Lung microvascular endothelial cell (primary cell): ENCODE results near the gene OR52M1. TPM values are rescaled to one million over a fixed set of nuclear protein-coding genes. Genes with fewer than 3 reads are reported as not detected.

Experiments used
- DNase-seq, 2 donors: peaks; one replicate each; pipeline versions ENCODE4 v3.0.0 to v3.0.0-alpha.2; 2010; ENCODE audit warnings: low read depth in 2 of 2
- total RNA-seq: library from RNA; depleted of rRNA; stranded (reverse); fragments of >200 nt; gene quantifications from 2 replicates; pipeline ENCODE4 v1.2.1, GENCODE V29; 2014

OR52M1 gene
- total RNA-seq, 1 donor from 2014 or later: not detected

DNA sequence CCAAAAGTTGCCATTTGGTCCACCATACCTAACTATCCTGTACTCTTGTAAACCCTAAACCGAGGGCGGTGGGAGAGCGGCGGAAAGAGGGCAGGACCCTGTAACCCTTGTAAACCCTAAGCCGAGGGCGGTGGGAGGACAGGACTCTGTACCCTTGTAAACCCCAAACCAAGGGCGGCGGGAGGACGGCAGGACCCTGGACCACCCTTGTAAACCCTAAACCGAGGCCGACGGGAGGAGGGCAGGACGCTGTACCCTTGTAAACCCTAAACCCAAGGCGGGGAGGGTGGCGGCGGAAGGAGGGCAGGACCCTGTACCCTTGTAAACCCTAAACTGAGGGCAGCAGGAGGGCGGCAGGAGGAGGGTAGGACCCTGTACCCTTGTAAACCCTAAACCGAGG lies 24.1 kb downstream of the OR52M1 start:
- no peak for DNase-seq

DNA sequence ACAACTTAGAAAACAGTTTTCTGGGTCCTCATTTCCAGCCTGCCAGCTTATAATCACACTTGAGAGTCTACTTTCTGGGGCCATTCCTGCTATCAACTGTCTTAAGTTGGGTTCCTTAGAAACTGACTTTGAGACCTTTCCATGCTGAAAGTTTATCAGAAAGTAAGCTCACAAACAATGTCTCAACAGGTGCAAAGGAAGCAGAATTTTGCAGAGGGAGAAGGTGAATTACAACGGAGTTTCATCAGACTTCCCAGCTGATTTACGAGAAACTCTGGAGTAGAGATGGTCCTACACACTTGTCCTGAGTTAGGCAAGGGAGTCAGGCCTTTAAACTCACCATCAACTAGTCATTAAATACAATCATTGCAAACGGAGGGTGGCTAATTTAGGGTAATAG lies 31.9 kb downstream of the OR52M1 start:
- no peak for DNase-seq

- DNase-seq: no peak
These were observed 32.8 kb downstream of the OR52M1 start for GRCh38 chr11:4577761-4578160.

GRCh38 chr11:4578624-4579023 lies 33.6 kb downstream of the OR52M1 start:
- no peak for DNase-seq

DNA sequence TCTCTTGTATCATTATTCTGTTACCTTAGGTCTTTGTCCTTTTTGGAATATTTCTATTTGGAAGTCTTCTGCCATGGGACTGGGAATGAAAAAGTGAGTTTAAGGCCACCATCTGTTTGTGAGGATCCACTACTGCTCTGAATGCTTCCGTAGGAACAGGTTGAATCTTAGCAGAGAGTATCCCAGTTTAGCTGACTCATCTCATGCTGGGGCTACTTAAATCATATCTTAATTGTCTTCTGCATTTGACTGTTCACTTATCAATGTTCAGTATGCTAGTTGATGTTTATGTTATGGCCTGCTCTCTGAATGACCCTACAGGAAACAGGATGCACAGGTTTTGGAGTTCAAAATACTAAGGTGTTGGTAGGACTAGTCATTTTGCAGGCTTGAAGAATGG lies 35.1 kb downstream of the OR52M1 start:
- no peak for DNase-seq

DNA sequence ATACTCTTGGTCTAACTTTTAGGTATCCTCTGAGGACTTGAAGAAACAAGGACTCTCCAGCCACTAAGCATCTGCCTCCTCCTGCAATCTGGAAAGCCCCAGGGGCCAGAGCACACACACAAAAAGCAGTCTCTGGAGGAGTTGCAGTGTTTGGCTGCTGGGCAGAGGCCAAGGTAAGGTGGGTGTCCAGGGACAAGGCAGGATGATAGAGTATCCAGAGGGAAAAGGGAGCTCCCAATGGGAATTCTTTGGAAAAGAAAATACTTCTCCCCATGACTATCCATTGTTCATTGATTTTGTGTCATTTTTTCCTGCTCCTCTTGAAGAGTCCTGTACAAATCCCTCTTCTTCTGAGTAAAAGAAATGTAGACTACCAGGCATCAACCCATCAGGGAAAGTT lies 36.5 kb downstream of the OR52M1 start, which contains the start of gene OR52I2:
Gene OR52I2 (plus strand): TSS at position 301 of the 400 bp plus-strand sequence.
- no peak for DNase-seq

- DNase-seq: no peak
These were observed 44.0 kb downstream of the OR52M1 start for GRCh38 chr11:4589017-4589416.

DNA sequence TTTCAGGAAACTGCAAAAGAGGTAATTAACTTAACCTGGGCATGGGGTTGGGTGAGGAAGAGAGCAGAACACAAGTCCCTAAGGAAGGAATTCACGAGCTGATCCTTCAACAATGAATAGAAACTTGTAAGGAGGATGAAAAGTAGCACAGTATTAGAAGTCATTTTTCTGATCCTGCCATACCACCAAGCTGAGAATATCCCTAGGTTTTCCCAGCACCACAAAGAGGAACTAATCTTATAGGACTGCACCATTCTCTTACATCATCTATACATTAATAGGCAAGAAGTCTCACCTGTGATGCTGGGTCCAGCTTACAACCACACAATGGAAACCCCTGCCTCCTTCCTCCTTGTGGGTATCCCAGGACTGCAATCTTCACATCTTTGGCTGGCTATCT lies 48.7 kb downstream of the OR52M1 start, which contains the start of gene OR52I1:
Gene OR52I1 (plus strand): TSS at position 301 of the 400 bp plus-strand sequence. CDS start 0 bp downstream, at position 301.
- DNase-seq: no peak

Other genes starting within 250 kb of the OR52M1 start
- gene OR52B4, start 176.8 kb upstream of the OR52M1 start, total RNA-seq: not detected in 2 replicates
- gene TRIM21, start 151.5 kb upstream of the OR52M1 start, total RNA-seq: 20.5 and 27.8 TPM in 2 replicates
- gene OR52K2, start 95.9 kb upstream of the OR52M1 start, total RNA-seq: not detected in 2 replicates
- not detected in 2 replicates for gene OR52K1, start 62.5 kb upstream of the OR52M1 start, total RNA-seq
- not detected in 2 replicates for gene OR52I2, start 36.6 kb downstream of the OR52M1 start, total RNA-seq
- not detected in 2 replicates for gene OR52I1, start 48.8 kb downstream of the OR52M1 start, total RNA-seq
- gene TRIM68, start 63.0 kb downstream of the OR52M1 start, total RNA-seq: 7.2 and 8.3 TPM in 2 replicates
- gene OR51D1, start 92.3 kb downstream of the OR52M1 start, total RNA-seq: not detected in 2 replicates
- not detected in 2 replicates for gene OR51E1, start 98.8 kb downstream of the OR52M1 start, total RNA-seq
- gene OR51E2, start 152.7 kb downstream of the OR52M1 start, total RNA-seq: not detected in 2 replicates
- gene MMP26, start 159.6 kb downstream of the OR52M1 start, total RNA-seq: not detected in 2 replicates
- gene OR51F1, start 224.7 kb downstream of the OR52M1 start, total RNA-seq: not detected in 2 replicates